WTC11 (cell line): ENCODE results near the gene KPRP. TPM values are rescaled to one million over a fixed set of nuclear protein-coding genes. Genes with fewer than 3 reads are reported as not detected.

Experiments
- ATAC-seq: fragments of 200-7000 bp; cut with Tn5 transposase; 2 replicates; pipeline ENCODE4 v1.10.0; 2021; ENCODE audit warnings: mild to moderate bottlenecking, moderate library complexity
- CTCF ChIA-PET: fragments of 300-600 bp; sonication (Branson Sonifier 250); formaldehyde crosslinking; loops from one replicate; lab custom pipeline; 2021; ENCODE audit warnings: antibody characterized with exemption; lab: Charles Lee
- POLR2A ChIA-PET: fragments of 350-600 bp; sonication (Branson Sonifier 250); formaldehyde crosslinking; loops from one replicate; lab custom pipeline; 2021; ENCODE audit warnings: antibody characterized with exemption; lab: Charles Lee
- DNase-seq: peaks from one replicate; pipeline ENCODE4 v3.0.0; 2021; ENCODE audit warnings: low spot score
- H3K27ac Mint-ChIP-seq: 2 replicates; pipeline ENCODE4 v1.8.0; 2021; ENCODE audit warnings: mixed read lengths
- H3K27me3 Mint-ChIP-seq: 2 replicates; pipeline ENCODE4 v1.8.0; 2021; ENCODE audit warnings: low read depth, mild to moderate bottlenecking, moderate library complexity, mixed read lengths
- H3K36me3 Mint-ChIP-seq: 2 replicates; pipeline ENCODE4 v1.8.0; 2021; ENCODE audit warnings: mixed read lengths
- H3K4me1 Mint-ChIP-seq: 2 replicates; pipeline ENCODE4 v1.8.0; 2022; ENCODE audit warnings: mixed read lengths
- H3K4me3 Mint-ChIP-seq: 2 replicates; pipeline ENCODE4 v1.8.0; 2021; ENCODE audit warnings: mild to moderate bottlenecking, moderate library complexity, mixed read lengths
- H3K9me3 Mint-ChIP-seq: 2 replicates; pipeline ENCODE4 v1.8.0; 2021; ENCODE audit warnings: mixed read lengths
- E2F4 ChIP-seq: sonication (generic); formaldehyde crosslinking; IDR thresholded peaks from 2 replicates; pipeline ENCODE4 v1.8.1; 2022; ENCODE audit warnings: low read depth, mild to moderate bottlenecking, moderate library complexity, missing genetic modification reagents, borderline replicate concordance
- EMX1 ChIP-seq: fragments of 250-450 bp; sonication (Bioruptor Pico); IDR thresholded peaks from 2 replicates; pipeline ENCODE4 v1.8.0; 2021; ENCODE audit warnings: mild to moderate bottlenecking
- FOXJ3 ChIP-seq: sonication (generic); formaldehyde crosslinking; IDR thresholded peaks from 2 replicates; pipeline ENCODE4 v1.9.0; 2021; ENCODE audit warnings: missing genetic modification reagents, mild to moderate bottlenecking, borderline replicate concordance
- FOXP4 ChIP-seq: sonication (generic); formaldehyde crosslinking; IDR thresholded peaks from 2 replicates; pipeline ENCODE4 v1.8.0; 2022; ENCODE audit warnings: mild to moderate bottlenecking, missing genetic modification reagents
- RORB ChIP-seq: fragments of 250-450 bp; sonication (Bioruptor Pico); IDR thresholded peaks from 2 replicates; pipeline ENCODE4 v1.9.0; 2021; ENCODE audit warnings: mild to moderate bottlenecking
- ZNF121 ChIP-seq: sonication (generic); formaldehyde crosslinking; IDR thresholded peaks from 2 replicates; pipeline ENCODE4 v1.8.0; 2023; ENCODE audit warnings: missing genetic modification reagents
- ZNF317 ChIP-seq: sonication (generic); formaldehyde crosslinking; IDR thresholded peaks from 2 replicates; pipeline ENCODE4 v1.8.1; 2023; ENCODE audit warnings: low read depth, mild to moderate bottlenecking, moderate library complexity, missing genetic modification reagents, borderline replicate concordance
- ZNF416 ChIP-seq: fragments of 250-450 bp; sonication (Bioruptor Pico); IDR thresholded peaks from 2 replicates; pipeline ENCODE4 v1.9.0; 2021; ENCODE audit warnings: mild to moderate bottlenecking, inconsistent platforms
- ZNF532 ChIP-seq: fragments of 250-450 bp; sonication (Bioruptor Pico); IDR thresholded peaks from 2 replicates; pipeline ENCODE4 v1.9.0; 2021; ENCODE audit warnings: mild to moderate bottlenecking, borderline replicate concordance
- ZNF671 ChIP-seq: fragments of 250-450 bp; sonication (Bioruptor Pico); IDR thresholded peaks from 2 replicates; pipeline ENCODE4 v1.8.0; 2021; ENCODE audit warnings: mild to moderate bottlenecking
- total RNA-seq: library from RNA; stranded (reverse); gene quantifications from 3 replicates; pipeline ENCODE4 v1.2.3, GENCODE V29; 2021
- TF ChIP-seq, protein P1 (sequence below): sonication (generic); formaldehyde crosslinking; IDR thresholded peaks from 2 replicates; pipeline ENCODE4 v1.8.0; 2023; ENCODE audit warnings: mild to moderate bottlenecking, missing genetic modification reagents
- TF ChIP-seq, protein P2 (sequence below): sonication (generic); formaldehyde crosslinking; IDR thresholded peaks from 2 replicates; pipeline ENCODE4 v1.8.1; 2023; ENCODE audit warnings: mild to moderate bottlenecking, missing genetic modification reagents, moderate library complexity
- TF ChIP-seq, protein P3 (sequence below): sonication (generic); formaldehyde crosslinking; IDR thresholded peaks from 2 replicates; pipeline ENCODE4 v1.8.1; 2023; ENCODE audit warnings: mild to moderate bottlenecking, missing genetic modification reagents, borderline replicate concordance
- TF ChIP-seq, protein P4 (sequence below): sonication (generic); formaldehyde crosslinking; conservative IDR thresholded peaks from 2 replicates; pipeline ENCODE4 v1.8.1; 2022; ENCODE audit warnings: mild to moderate bottlenecking, missing genetic modification reagents
- TF ChIP-seq, protein P5 (sequence below): sonication (generic); formaldehyde crosslinking; IDR thresholded peaks from 2 replicates; pipeline ENCODE4 v1.8.1; 2022; ENCODE audit warnings: missing genetic modification reagents, borderline replicate concordance

KPRP gene
- total RNA-seq, 1 experiment from 2014 or later, result not detected

- H3K4me1 Mint-ChIP-seq, result no peaks in the 10 kb centered on the region
- ChIA-PET POLR2A (no interaction called here), CTCF (no interaction called here)
- TF ChIP-seq, protein P1, sequence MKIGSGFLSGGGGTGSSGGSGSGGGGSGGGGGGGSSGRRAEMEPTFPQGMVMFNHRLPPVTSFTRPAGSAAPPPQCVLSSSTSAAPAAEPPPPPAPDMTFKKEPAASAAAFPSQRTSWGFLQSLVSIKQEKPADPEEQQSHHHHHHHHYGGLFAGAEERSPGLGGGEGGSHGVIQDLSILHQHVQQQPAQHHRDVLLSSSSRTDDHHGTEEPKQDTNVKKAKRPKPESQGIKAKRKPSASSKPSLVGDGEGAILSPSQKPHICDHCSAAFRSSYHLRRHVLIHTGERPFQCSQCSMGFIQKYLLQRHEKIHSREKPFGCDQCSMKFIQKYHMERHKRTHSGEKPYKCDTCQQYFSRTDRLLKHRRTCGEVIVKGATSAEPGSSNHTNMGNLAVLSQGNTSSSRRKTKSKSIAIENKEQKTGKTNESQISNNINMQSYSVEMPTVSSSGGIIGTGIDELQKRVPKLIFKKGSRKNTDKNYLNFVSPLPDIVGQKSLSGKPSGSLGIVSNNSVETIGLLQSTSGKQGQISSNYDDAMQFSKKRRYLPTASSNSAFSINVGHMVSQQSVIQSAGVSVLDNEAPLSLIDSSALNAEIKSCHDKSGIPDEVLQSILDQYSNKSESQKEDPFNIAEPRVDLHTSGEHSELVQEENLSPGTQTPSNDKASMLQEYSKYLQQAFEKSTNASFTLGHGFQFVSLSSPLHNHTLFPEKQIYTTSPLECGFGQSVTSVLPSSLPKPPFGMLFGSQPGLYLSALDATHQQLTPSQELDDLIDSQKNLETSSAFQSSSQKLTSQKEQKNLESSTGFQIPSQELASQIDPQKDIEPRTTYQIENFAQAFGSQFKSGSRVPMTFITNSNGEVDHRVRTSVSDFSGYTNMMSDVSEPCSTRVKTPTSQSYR (CRISPR knock-in tag), result no peak
- TF ChIP-seq, protein P2, sequence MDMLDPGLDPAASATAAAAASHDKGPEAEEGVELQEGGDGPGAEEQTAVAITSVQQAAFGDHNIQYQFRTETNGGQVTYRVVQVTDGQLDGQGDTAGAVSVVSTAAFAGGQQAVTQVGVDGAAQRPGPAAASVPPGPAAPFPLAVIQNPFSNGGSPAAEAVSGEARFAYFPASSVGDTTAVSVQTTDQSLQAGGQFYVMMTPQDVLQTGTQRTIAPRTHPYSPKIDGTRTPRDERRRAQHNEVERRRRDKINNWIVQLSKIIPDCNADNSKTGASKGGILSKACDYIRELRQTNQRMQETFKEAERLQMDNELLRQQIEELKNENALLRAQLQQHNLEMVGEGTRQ (CRISPR knock-in tag), result no peak
- TF ChIP-seq RORB (CRISPR knock-in tag) (no peak), ZNF317 (CRISPR knock-in tag) (no peak), ZNF532 (CRISPR knock-in tag) (no peak), ZNF121 (no peak), ZNF671 (CRISPR knock-in tag) (no peak), ZNF416 (CRISPR knock-in tag) (no peak), FOXP4 (no peak), E2F4 (CRISPR knock-in tag) (no peak), FOXJ3 (CRISPR knock-in tag) (no peak), EMX1 (no peak)
- TF ChIP-seq, protein P3, sequence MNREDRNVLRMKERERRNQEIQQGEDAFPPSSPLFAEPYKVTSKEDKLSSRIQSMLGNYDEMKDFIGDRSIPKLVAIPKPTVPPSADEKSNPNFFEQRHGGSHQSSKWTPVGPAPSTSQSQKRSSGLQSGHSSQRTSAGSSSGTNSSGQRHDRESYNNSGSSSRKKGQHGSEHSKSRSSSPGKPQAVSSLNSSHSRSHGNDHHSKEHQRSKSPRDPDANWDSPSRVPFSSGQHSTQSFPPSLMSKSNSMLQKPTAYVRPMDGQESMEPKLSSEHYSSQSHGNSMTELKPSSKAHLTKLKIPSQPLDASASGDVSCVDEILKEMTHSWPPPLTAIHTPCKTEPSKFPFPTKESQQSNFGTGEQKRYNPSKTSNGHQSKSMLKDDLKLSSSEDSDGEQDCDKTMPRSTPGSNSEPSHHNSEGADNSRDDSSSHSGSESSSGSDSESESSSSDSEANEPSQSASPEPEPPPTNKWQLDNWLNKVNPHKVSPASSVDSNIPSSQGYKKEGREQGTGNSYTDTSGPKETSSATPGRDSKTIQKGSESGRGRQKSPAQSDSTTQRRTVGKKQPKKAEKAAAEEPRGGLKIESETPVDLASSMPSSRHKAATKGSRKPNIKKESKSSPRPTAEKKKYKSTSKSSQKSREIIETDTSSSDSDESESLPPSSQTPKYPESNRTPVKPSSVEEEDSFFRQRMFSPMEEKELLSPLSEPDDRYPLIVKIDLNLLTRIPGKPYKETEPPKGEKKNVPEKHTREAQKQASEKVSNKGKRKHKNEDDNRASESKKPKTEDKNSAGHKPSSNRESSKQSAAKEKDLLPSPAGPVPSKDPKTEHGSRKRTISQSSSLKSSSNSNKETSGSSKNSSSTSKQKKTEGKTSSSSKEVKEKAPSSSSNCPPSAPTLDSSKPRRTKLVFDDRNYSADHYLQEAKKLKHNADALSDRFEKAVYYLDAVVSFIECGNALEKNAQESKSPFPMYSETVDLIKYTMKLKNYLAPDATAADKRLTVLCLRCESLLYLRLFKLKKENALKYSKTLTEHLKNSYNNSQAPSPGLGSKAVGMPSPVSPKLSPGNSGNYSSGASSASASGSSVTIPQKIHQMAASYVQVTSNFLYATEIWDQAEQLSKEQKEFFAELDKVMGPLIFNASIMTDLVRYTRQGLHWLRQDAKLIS (CRISPR knock-in tag), result no peak
- TF ChIP-seq, protein P4, sequence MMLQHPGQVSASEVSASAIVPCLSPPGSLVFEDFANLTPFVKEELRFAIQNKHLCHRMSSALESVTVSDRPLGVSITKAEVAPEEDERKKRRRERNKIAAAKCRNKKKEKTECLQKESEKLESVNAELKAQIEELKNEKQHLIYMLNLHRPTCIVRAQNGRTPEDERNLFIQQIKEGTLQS (CRISPR knock-in tag), result no peak
- TF ChIP-seq, protein P5, sequence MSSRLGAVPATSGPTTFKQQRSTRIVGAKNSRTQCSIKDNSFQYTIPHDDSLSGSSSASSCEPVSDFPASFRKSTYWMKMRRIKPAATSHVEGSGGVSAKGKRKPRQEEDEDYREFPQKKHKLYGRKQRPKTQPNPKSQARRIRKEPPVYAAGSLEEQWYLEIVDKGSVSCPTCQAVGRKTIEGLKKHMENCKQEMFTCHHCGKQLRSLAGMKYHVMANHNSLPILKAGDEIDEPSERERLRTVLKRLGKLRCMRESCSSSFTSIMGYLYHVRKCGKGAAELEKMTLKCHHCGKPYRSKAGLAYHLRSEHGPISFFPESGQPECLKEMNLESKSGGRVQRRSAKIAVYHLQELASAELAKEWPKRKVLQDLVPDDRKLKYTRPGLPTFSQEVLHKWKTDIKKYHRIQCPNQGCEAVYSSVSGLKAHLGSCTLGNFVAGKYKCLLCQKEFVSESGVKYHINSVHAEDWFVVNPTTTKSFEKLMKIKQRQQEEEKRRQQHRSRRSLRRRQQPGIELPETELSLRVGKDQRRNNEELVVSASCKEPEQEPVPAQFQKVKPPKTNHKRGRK, result no peak
- H3K9me3 Mint-ChIP-seq, result peaks cover 83% of the 10 kb centered on the region
- peaks cover 63% of the 10 kb centered on the region for H3K36me3 Mint-ChIP-seq
- H3K27me3 Mint-ChIP-seq, result peaks cover 13% of the 10 kb centered on the region
- no peak within 1 kb of the TSS for H3K4me3 Mint-ChIP-seq
- no peak for ATAC-seq
- no peak for DNase-seq
- no peak within 1 kb of the TSS for H3K27ac Mint-ChIP-seq
These were observed 28.3 kb downstream of the KPRP start, which contains the start of gene LCE1E for GRCh38 chr1:152786077-152786476. Gene LCE1E (plus strand): TSS chr1:152786257. CDS start chr1:152787300, 1,043 bp downstream.
